ENCODE measurements around the gene ATG7.
A peak's percentile ranks its signal among the peaks of the same experiment; 100 is the strongest.

Gene ATG7

DNA sequence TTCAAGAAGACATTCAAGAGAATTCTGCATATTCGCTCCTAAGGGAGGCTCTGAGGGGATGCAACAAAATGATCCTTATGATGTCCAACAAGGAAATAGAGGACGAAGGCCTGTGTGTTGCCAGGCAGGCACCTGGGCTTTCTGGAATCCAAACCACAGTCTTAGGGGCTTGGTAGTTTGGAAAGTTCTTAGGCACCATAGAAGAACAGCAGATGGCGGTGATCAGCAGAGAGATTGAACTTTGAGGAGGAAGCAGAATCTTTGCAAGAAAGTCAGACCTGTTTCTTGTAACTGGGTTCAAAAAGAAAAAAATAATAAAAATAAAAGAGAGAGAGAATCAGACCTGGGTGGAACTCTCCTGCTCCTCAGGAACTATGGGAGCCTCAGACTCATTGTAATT is 11.7 kb upstream of the ATG7 start:
- Mint-ChIP-seq H3K27ac (ENCODE audit: low read depth) (no peak overlapping the region), H3K9me3 (no peaks in the 10 kb centered on the region), H3K27me3 (peaks cover 35% of the 10 kb centered on the region), H3K4me3 (no peak overlapping the region), H3K36me3 (ENCODE audit: insufficient read depth) (peaks cover 2% of the 10 kb centered on the region), H3K4me1 (no peaks in the 10 kb centered on the region)
- no peak for ATAC-seq (replicated peaks; ENCODE audit: extremely low read depth, poor library complexity, severe bottlenecking)
- no peak for DNase-seq (ENCODE audit: low spot score in 2 of 2)

DNA sequence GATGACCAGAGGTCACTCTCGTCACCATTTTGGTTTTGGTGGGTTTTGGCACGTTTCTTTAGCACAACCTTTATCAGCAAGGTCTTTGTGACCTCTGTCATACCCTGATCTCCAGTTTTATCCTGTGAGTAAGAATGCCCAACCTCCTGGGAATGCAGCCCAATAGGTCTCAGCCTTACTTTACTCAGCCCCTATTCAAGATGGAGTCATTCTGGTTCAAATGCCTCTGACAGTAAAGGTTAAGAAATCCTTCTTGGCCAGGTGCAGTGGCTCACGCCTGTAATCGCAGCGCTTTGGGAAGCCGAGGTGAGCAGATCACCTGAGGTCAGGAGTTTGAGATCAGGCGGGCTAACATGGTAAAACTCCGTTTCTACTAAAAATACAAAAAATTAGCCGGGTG is 3.2 kb upstream of the ATG7 start:
- Mint-ChIP-seq H3K27ac (ENCODE audit: low read depth) (no peak overlapping the region), H3K4me3 (no peak overlapping the region), H3K36me3 (ENCODE audit: insufficient read depth) (peaks cover 13% of the 10 kb centered on the region), H3K9me3 (no peaks in the 10 kb centered on the region), H3K27me3 (peaks cover 29% of the 10 kb centered on the region), H3K4me1 (peaks cover 21% of the 10 kb centered on the region)
- no peak for DNase-seq (ENCODE audit: low spot score in 2 of 2)
- no peak for ATAC-seq (replicated peaks; ENCODE audit: extremely low read depth, poor library complexity, severe bottlenecking)

DNA sequence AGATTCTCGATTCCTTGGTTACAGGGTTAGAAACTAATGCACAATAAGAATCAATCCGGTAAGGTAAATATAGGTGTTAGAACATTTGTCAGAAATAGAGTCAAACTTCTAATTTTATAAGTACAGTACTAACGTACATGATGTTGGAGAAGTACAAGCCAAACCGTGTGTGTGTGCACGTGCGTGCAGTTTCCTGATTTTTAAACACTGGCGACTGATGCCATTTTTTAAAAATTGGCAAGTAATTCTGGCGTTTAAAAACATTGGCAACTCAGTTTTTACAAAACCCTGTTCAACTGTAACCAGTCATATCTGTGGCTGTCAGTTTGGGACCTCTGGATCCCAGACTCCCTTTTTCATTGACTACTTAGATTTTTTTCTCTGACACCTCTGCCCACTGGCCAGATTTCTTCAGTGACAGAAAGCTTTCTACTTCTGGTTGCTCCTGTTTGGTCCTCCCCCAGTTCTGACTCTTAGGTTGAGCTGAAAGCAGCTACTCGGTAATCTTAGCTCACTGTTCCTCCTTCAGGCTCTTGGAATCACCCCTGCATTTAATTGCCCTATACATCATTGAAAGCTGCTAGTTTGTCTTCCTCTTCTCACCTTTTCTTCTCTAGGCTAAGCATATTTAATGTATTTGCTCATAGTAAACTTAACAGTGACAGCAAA is 843 bp downstream of the ATG7 start:
- Mint-ChIP-seq H3K4me3 (peak overlapping the region; percentile 89), H3K27ac (ENCODE audit: low read depth) (peak overlapping the region; percentile 99)

DNA sequence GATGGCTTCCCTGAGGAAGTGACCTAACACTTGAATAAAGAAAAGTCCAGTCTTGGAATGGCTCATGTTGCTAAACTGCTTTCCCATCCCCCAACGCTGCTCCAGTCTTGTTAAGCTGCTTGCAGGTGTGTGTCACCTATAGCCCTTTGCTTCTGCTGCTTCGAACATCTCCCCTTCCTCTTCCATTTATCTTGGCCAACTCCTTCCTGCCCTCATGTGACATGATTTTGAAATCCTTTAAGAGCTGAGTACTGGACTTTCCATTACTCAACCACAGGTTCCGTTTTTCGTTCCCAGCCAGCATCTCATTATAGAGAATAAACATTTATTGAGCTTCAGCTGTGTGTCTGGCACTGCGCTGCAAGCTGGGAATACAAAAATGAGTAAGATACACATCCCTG is 1.7 kb downstream of the ATG7 start:
- Mint-ChIP-seq H3K27ac (ENCODE audit: low read depth) (peak overlapping the region; percentile 99), H3K36me3 (ENCODE audit: insufficient read depth) (peaks cover 21% of the 10 kb centered on the region), H3K27me3 (no peaks in the 10 kb centered on the region), H3K4me1 (peaks cover 51% of the 10 kb centered on the region), H3K4me3 (peak overlapping the region; percentile 89), H3K9me3 (peaks cover 8% of the 10 kb centered on the region)
- no peak for DNase-seq (ENCODE audit: low spot score in 2 of 2)
- ATAC-seq (replicated peaks; ENCODE audit: extremely low read depth, poor library complexity, severe bottlenecking) = no peak

More for the DNA sequence above, 843 bp downstream of the ATG7 start:
- Mint-ChIP-seq H3K4me1 (peaks cover 46% of the 10 kb centered on the region), H3K9me3 (peaks cover 8% of the 10 kb centered on the region), H3K27me3 (no peaks in the 10 kb centered on the region), H3K36me3 (ENCODE audit: insufficient read depth) (peaks cover 20% of the 10 kb centered on the region)
- DNase-seq (ENCODE audit: low spot score in 2 of 2) = no peak
- ATAC-seq (replicated peaks; ENCODE audit: extremely low read depth, poor library complexity, severe bottlenecking) = peak; percentile 6

DNA sequence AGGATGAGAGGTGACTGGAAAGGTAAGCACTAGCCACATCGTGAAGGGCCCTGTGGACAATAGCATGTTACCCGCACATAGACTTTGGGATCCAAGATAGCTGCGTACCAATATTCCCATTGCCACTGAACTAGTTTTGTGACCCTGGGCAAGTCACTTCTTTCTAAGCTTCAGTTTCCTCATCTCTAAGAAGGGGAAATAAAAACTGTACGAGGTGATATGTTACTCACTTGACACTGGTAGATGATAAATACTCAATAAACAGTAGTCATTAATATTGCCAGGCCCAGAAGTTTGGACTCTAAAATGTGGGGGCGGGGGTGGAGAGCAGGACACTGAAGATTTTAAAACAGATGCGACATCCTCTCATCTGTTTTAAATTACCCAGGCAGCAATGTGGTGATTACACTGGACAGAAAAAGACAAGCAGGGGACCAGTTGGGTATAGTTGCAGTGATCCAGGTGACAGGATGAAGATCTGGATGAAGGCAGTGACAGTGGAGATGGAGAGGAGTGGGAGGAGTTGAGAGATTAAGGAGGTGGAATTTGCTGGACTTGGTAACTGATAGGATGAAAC is 2.5 kb downstream of the ATG7 start:
- Mint-ChIP-seq H3K4me1 (peaks cover 53% of the 10 kb centered on the region), H3K27ac (ENCODE audit: low read depth) (no peak overlapping the region)
- no peak for DNase-seq (ENCODE audit: low spot score in 2 of 2)

DNA sequence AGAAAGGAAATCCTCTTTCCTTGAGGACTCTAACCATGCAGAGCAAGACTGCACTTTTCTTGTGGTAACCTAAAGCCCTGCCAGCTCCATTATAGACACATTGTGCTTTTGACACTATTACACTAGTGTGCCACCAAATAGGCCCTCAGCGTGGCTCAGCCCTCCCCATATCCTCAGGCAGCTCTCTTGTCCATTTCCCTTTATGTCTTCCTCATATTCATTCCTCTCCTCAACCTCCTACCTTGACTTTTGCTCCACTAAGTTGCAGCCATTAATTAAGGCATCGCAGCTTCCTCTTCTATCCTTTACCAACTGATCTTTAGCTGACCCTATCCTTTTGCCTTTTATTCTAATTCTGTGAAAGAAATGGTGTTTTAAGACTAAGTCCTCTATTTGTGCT is 3.7 kb downstream of the ATG7 start:
- Mint-ChIP-seq H3K27me3 (no peaks in the 10 kb centered on the region), H3K4me1 (peaks cover 56% of the 10 kb centered on the region), H3K9me3 (peaks cover 8% of the 10 kb centered on the region), H3K27ac (ENCODE audit: low read depth) (no peak overlapping the region), H3K4me3 (no peak overlapping the region), H3K36me3 (ENCODE audit: insufficient read depth) (peaks cover 21% of the 10 kb centered on the region)
- DNase-seq (ENCODE audit: low spot score in 2 of 2) (no peak), ATAC-seq (replicated peaks; ENCODE audit: extremely low read depth, poor library complexity, severe bottlenecking) (no peak)

More for the DNA sequence above, 2.5 kb downstream of the ATG7 start:
- Mint-ChIP-seq H3K9me3 (peaks cover 8% of the 10 kb centered on the region), H3K4me3 (no peak overlapping the region), H3K36me3 (ENCODE audit: insufficient read depth) (peaks cover 21% of the 10 kb centered on the region), H3K27me3 (no peaks in the 10 kb centered on the region)
- no peak for ATAC-seq (replicated peaks; ENCODE audit: extremely low read depth, poor library complexity, severe bottlenecking)

DNA sequence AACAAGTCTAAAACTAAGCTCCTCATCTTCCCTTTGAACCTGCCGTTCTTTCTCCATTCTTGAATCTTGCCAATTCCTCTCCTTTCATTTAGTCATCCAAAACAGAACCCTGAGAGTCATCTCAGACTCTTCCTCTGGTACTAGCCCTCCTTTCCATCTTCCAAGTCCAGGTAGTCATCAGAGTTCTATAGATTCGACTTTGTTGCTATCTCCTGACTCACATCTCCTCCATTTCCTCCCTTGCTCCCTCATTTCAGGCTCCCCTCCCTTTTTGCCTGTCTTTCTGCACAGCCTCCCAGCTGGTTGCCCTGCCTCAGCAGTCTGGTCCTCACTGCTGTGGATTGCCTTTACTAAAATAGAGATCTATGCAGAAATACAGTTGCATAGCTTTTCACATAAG is 4.7 kb downstream of the ATG7 start:
- Mint-ChIP-seq H3K9me3 (peaks cover 8% of the 10 kb centered on the region), H3K27ac (ENCODE audit: low read depth) (peak overlapping the region; percentile 38), H3K36me3 (ENCODE audit: insufficient read depth) (peaks cover 24% of the 10 kb centered on the region), H3K4me1 (peaks cover 53% of the 10 kb centered on the region), H3K27me3 (no peaks in the 10 kb centered on the region), H3K4me3 (no peak overlapping the region)
- no peak for DNase-seq (ENCODE audit: low spot score in 2 of 2)
- no peak for ATAC-seq (replicated peaks; ENCODE audit: extremely low read depth, poor library complexity, severe bottlenecking)

DNA sequence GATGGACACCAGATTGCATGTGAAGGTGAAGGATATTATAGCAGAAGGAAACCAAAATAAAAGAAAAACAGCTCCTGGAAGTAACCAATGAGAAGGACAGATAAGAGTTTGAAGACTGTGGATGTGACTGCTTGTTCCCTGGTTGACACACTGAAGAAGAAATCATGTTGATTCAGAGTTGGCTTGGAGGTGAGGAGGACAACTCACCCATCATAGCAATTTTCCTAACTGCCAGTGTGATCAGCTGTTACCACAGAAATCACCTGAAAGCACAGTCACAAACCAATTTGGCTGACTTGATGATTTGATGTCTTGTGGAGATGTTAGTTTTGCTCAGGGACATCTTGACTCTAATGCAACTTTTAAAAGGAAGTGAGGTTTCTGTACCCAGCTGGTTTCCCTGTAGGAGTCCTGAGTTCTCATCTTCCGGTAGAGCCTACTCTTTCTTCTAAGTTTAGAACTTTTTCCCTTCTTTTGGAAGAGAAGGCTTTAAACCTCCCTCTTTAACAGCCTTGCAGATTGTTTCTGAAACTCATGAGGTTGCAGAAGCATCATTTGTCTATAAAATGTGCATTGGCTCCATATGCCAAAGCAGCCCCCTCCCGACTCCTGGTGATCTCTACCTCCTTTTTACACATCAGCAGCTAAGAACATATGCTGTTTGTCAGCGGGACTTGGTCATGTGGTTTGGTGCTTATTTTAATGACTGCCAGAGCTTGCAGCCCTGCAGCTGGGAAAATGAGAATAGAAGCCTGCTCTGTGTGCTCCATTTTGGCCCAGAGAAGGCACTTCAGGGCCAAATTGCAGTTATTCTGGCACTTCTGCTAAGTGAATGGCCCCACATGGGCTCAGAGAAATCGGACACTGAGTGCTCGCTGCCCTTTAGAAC is 10.3 kb downstream of the ATG7 start:
- DNase-seq (ENCODE audit: low spot score in 2 of 2) (no peak), ATAC-seq (replicated peaks; ENCODE audit: extremely low read depth, poor library complexity, severe bottlenecking) (no peak)
- H3K4me3 Mint-ChIP-seq = no peak overlapping the region
- H3K4me1 Mint-ChIP-seq = peaks cover 35% of the 10 kb centered on the region
- H3K27ac Mint-ChIP-seq (ENCODE audit: low read depth) = no peak overlapping the region
- H3K9me3 Mint-ChIP-seq = no peaks in the 10 kb centered on the region
- no peaks in the 10 kb centered on the region for H3K27me3 Mint-ChIP-seq
- H3K36me3 Mint-ChIP-seq (ENCODE audit: insufficient read depth) = peaks cover 12% of the 10 kb centered on the region

DNA sequence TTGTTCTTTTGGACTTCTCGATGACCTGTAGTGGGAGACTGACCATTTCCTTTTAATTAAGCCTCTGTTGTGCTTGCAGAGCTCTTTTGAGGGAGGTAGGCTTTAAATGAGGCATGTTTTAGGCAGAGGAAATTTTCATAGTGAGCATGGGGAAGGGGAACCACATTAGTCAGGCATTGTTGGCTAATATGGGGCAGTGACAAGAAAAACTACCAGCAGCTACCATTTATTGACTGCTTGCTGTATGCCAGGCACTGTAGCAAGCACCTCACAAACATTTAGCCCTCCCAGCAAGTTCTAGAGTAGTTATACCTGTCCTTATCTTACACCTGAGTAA is 10.9 kb downstream of the ATG7 start:
- peaks cover 38% of the 10 kb centered on the region for H3K4me1 Mint-ChIP-seq
- DNase-seq (ENCODE audit: low spot score in 2 of 2) (no peak), ATAC-seq (replicated peaks; ENCODE audit: extremely low read depth, poor library complexity, severe bottlenecking) (no peak)
- no peak overlapping the region for H3K4me3 Mint-ChIP-seq
- H3K27ac Mint-ChIP-seq (ENCODE audit: low read depth) = no peak overlapping the region
- no peaks in the 10 kb centered on the region for H3K9me3 Mint-ChIP-seq
- no peaks in the 10 kb centered on the region for H3K27me3 Mint-ChIP-seq
- peaks cover 12% of the 10 kb centered on the region for H3K36me3 Mint-ChIP-seq (ENCODE audit: insufficient read depth)

DNA sequence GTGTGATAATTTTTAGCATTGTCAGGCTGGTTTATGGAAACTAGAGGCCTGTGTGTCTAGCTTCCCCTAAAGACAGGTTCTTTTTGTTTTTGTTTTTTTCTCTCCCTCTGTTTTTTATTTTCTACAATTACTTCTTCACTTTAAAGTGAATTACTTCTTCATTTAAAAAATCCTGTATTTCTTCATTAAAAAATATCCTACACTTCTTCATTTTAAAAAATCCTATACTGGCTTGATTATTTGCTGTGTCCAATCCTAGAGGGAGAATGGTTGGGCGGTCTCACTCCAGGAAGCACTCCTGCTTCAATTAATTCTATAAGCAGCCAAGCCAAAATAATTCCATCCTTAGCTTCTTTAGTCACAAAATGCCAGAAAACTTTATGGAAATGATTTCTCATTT is 11.8 kb downstream of the ATG7 start:
- Mint-ChIP-seq H3K27me3 (no peaks in the 10 kb centered on the region), H3K36me3 (ENCODE audit: insufficient read depth) (peaks cover 10% of the 10 kb centered on the region), H3K27ac (ENCODE audit: low read depth) (peak overlapping the region; percentile 32), H3K4me1 (peaks cover 42% of the 10 kb centered on the region), H3K4me3 (no peak overlapping the region), H3K9me3 (no peaks in the 10 kb centered on the region)
- no peak for DNase-seq (ENCODE audit: low spot score in 2 of 2)
- no peak for ATAC-seq (replicated peaks; ENCODE audit: extremely low read depth, poor library complexity, severe bottlenecking)

DNA sequence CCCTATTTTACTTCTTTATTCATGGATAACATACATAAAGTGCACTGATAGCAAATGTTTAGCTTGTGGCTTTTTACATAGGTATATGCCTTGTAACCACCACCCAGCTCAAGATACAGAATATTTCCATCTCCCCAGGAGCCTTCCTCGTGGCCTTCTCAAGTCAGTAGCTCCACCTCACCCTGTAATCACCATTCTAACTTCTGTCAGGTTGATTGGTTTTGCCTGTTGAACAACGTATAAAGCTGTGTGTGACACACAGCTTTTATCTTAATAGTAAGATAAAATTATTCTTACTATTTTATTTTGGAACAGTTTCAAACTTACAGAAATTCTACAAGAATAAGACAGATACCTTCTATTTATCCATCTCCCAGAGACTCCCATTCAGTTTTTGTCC is 13.3 kb downstream of the ATG7 start:
- ATAC-seq (replicated peaks; ENCODE audit: extremely low read depth, poor library complexity, severe bottlenecking) (no peak), DNase-seq (ENCODE audit: low spot score in 2 of 2) (no peak)
- Mint-ChIP-seq H3K36me3 (ENCODE audit: insufficient read depth) (peaks cover 12% of the 10 kb centered on the region), H3K4me1 (peaks cover 52% of the 10 kb centered on the region), H3K9me3 (no peaks in the 10 kb centered on the region), H3K27ac (ENCODE audit: low read depth) (no peak overlapping the region), H3K4me3 (no peak overlapping the region), H3K27me3 (no peaks in the 10 kb centered on the region)

DNA sequence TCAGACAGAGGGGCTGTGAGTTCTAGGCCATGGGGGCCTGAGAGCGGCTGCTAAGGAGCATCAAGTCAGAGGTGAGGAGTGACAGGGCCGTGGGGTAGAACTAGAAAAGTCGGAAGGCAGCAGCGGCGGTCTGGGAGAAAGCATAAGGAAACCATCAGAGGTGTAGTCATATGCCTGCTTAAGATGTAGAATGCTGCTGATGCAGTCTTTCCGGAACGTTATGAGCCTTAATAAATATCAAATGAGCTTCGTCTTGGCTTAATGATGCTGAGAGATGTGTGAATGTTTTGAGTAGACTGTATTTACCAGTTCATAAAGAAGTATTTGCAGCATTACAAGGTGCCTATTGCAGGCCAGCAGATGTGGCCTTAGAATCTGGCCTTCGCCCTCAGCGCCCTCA is 15.2 kb downstream of the ATG7 start:
- Mint-ChIP-seq H3K27ac (ENCODE audit: low read depth) (peak overlapping the region; percentile 98), H3K9me3 (no peaks in the 10 kb centered on the region), H3K36me3 (ENCODE audit: insufficient read depth) (peaks cover 13% of the 10 kb centered on the region), H3K4me3 (no peak overlapping the region), H3K4me1 (peaks cover 69% of the 10 kb centered on the region), H3K27me3 (no peaks in the 10 kb centered on the region)
- DNase-seq (ENCODE audit: low spot score in 2 of 2) (no peak), ATAC-seq (replicated peaks; ENCODE audit: extremely low read depth, poor library complexity, severe bottlenecking) (no peak)

DNA sequence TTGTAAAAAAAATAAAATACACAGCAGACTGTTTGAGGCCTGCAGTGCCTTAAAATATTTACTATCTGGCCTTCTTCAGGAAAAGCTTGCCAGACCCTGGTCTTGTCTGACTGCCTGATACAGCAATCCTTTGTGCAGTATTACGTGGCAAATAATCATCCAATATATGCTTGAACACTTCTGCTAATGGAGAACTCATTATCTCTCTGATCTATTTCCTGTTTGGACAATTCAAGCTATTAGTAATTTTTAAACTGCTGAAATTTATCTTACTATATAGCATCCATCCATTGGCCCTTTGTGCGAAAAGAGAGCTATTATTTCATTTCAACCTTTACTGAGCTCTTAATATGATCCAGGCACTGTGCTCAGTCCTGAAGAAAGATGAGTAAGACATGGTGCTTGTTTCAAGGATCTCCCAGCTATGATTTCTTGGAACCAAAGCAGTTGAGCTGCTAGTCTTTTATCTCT is 15.9 kb downstream of the ATG7 start:
- Mint-ChIP-seq H3K4me3 (peak overlapping the region; percentile 39), H3K36me3 (ENCODE audit: insufficient read depth) (peaks cover 13% of the 10 kb centered on the region), H3K4me1 (peaks cover 69% of the 10 kb centered on the region), H3K9me3 (no peaks in the 10 kb centered on the region), H3K27ac (ENCODE audit: low read depth) (peak overlapping the region; percentile 98), H3K27me3 (no peaks in the 10 kb centered on the region)
- DNase-seq (ENCODE audit: low spot score in 2 of 2) (no peak), ATAC-seq (replicated peaks; ENCODE audit: extremely low read depth, poor library complexity, severe bottlenecking) (no peak)
